ENCODE measurements around the gene ARMC6. TPM values are rescaled to one million over a fixed set of nuclear protein-coding genes. Genes with fewer than 3 reads are reported as not detected.

ARMC6 gene
- total and polyA plus RNA-seq, 2 of the 13 experiments (the other 11 are each of a cell fraction or from before 2014, with no cell fraction given): 16.2 to 36.8 TPM

DNA sequence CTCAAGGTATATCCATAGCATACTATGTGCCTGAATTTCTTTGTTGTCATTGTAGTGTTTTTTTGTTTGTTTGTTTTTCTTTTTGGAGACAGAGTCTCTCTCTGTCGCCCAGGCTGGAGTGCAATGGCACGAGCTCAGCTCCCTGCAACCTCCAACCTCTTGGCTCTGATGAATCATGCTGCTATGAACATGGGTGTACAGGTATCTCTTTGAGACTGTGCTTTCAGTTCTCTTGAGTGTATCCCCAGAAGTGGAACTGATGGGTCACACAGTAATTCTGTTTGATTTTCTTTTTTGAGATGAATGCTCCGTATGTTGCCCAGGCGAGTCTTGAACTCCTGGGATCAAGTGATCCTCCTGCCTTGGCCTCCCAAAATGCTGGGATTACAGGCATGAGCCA is 16.7 kb downstream of the ARMC6 start:
- WGBS (ENCODE audit: low lambda C conversion rate): over 99% methylated on average over 4 of the region's 4 CpGs
- BruUV-seq (replicated peaks): no TSS peak
- DNase-seq (ENCODE audit: low spot score) (no peak), ATAC-seq (no peak), FAIRE-seq (no peak)
- Histone ChIP-seq H3K27me3 (ENCODE audit: control insufficient read depth in 1 of 2, insufficient read depth in 2 of 2, low read length in 2 of 2) (no peaks in the 10 kb centered on the region), H3K79me2 (ENCODE audit: insufficient read depth, low read length) (no peaks in the 10 kb centered on the region), H3K36me3 (replicated peaks in 1 of 2; ENCODE audit: control insufficient read depth in 1 of 2, insufficient read depth in 2 of 2, low read length in 2 of 2) (peaks cover 27 to 56% of the 10 kb centered on the region in 2 experiments), H2AFZ (ENCODE audit: low read length) (no peak overlapping the region), H3K4me2 (ENCODE audit: low read depth, low read length) (no peak overlapping the region), H4K20me1 (ENCODE audit: insufficient read depth, low read length) (no peaks in the 10 kb centered on the region), H3K4me1 (ENCODE audit: insufficient read depth, low read length) (no peaks in the 10 kb centered on the region), H3K9me3 (ENCODE audit: low read length) (no peaks in the 10 kb centered on the region), H3K9ac (ENCODE audit: insufficient read depth, low read depth, low read length) (no peak overlapping the region), H3K27ac (ENCODE audit: extremely low read length, insufficient read depth, low read length) (no peak overlapping the region), H3K4me3 (replicated peaks in 1 of 3; ENCODE audit: insufficient read depth in 1 of 3, low read depth in 2 of 3, low read length in 3 of 3) (no peak overlapping the region)
- CTCF ChIA-PET (ENCODE audit: low intra/inter-chr PET ratio, low total read pairs): no interaction called here
- intact Hi-C loops (cut with micrococcal nuclease; ENCODE audit: unreplicated experiment): no loop called here
- TF ChIP-seq ZNF549 (CRISPR knock-in tag; IDR thresholded peaks at IDR 0.05) (no peak), FOXP1 (IDR thresholded peaks at IDR 0.05) (no peak), FOXP1 (CRISPR knock-in tag; IDR thresholded peaks at IDR 0.05) (no peak), ZNF746 (CRISPR knock-in tag; IDR thresholded peaks at IDR 0.05) (no peak), NR1H2 (CRISPR knock-in tag; IDR thresholded peaks at IDR 0.05; ENCODE audit: borderline replicate concordance, low read depth) (no peak)
- in situ Hi-C loops (cut with HindIII; ENCODE audit: extremely low pct_ligation_motif_present, low pct_unique_long_range_greater_than_20kb): loop anchor here (5.0 kb wide), 1 partner anchor 87 kb away; the partner anchor contains the start of gene TMEM161A
- POLR2A ChIA-PET: no interaction called here

DNA sequence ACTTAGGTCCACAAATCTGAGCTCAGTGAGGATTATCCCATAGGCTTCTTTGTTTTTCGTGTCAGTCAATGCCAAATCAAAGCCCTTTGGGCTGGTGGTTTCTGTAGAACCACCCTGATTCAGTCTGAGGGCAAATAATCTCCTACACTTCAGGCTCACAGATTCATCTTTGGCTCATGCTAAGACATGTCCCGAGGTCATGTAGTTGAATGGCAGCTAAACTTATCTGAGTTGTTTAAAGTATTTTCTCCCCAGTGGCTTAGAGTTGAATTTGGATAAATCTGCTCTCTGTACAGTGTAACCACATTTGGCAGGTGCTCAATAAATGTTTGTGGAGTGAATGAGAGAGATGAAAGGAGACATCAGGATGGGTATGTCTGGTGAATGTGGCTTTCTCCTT is 17.3 kb downstream of the ARMC6 start:
- WGBS (ENCODE audit: low lambda C conversion rate): 89% methylated on average over 2 of the region's 2 CpGs
- FAIRE-seq: no peak
- H3K79me2 ChIP-seq (ENCODE audit: insufficient read depth, low read length): no peaks in the 10 kb centered on the region
- no peaks in the 10 kb centered on the region for H3K27me3 ChIP-seq (ENCODE audit: control insufficient read depth in 1 of 2, insufficient read depth in 2 of 2, low read length in 2 of 2)
- CTCF ChIA-PET (ENCODE audit: low intra/inter-chr PET ratio, low total read pairs): no interaction called here
- H2AFZ ChIP-seq (ENCODE audit: low read length): no peak overlapping the region
- TF ChIP-seq ZNF230 (CRISPR knock-in tag; IDR thresholded peaks at IDR 0.05): no peak
- no peak for TF ChIP-seq ARNTL (CRISPR knock-in tag; IDR thresholded peaks at IDR 0.05)
- TF ChIP-seq ZNF441 (CRISPR knock-in tag; IDR thresholded peaks at IDR 0.05; ENCODE audit: borderline replicate concordance): no peak
- no peak for TF ChIP-seq RFX1 (IDR thresholded peaks at IDR 0.05)
- TF ChIP-seq GATAD1 (CRISPR knock-in tag; IDR thresholded peaks at IDR 0.05): no peak
- no peak for DNase-seq (ENCODE audit: low spot score)
- no peak overlapping the region for H3K4me2 ChIP-seq (ENCODE audit: low read depth, low read length)
- no peaks in the 10 kb centered on the region for H3K9me3 ChIP-seq (ENCODE audit: low read length)
- BruUV-seq (replicated peaks): no TSS peak
- no peak overlapping the region for H3K27ac ChIP-seq (ENCODE audit: extremely low read length, insufficient read depth, low read length)
- H3K4me3 ChIP-seq (replicated peaks in 1 of 3; ENCODE audit: insufficient read depth in 1 of 3, low read depth in 2 of 3, low read length in 3 of 3): no peak overlapping the region
- intact Hi-C loops (cut with micrococcal nuclease; ENCODE audit: unreplicated experiment): no loop called here
- in situ Hi-C loops (cut with HindIII; ENCODE audit: extremely low pct_ligation_motif_present, low pct_unique_long_range_greater_than_20kb): loop anchor here (5.0 kb wide), 1 partner anchor 87 kb away; the partner anchor contains the start of gene TMEM161A
- POLR2A ChIA-PET: interaction anchor here (0.7 kb wide), 2 partner anchors 9 to 13 kb away, joined by 3 read pairs; partner anchors contain the start of gene SLC25A42
- H3K36me3 ChIP-seq (replicated peaks in 1 of 2; ENCODE audit: control insufficient read depth in 1 of 2, insufficient read depth in 2 of 2, low read length in 2 of 2): peaks cover 32 to 62% of the 10 kb centered on the region in 2 experiments
- ATAC-seq: no peak
- H3K4me1 ChIP-seq (ENCODE audit: insufficient read depth, low read length): no peaks in the 10 kb centered on the region
- no peak overlapping the region for H3K9ac ChIP-seq (ENCODE audit: insufficient read depth, low read depth, low read length)
- no peaks in the 10 kb centered on the region for H4K20me1 ChIP-seq (ENCODE audit: insufficient read depth, low read length)

Measured in HepG2 (cell line).